ENCODE results near the gene UBE2N. TPM values are rescaled to one million over a fixed set of nuclear protein-coding genes. Genes with fewer than 3 reads are reported as not detected.
A peak's percentile ranks its signal among the peaks of the same experiment; 100 is the strongest.

UBE2N gene
- total RNA-seq, 1 donor from 2014 or later, result 22.9 TPM

DNA sequence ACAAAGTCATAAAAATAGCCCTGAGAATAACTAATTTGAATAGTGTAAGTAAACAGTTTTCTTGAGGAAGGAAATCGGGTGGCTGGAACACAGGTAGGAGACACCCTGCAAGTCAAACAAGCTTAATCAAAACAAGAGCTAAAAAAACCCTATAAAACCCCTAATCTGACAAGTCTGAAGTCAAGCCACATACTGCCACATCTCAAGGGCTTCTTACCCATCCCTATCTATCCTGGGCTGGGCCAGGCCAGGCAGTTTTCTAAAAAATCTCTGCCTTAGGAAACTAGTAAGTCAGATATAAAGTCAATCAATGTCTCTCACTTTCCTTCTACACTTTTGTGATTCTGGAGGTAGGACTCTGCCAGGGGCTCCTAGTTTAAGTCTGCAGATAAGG lies 15.3 kb downstream of the UBE2N start:
- no peaks in the 10 kb centered on the region for H3K27me3 ChIP-seq (ENCODE audit: control insufficient read depth, insufficient read depth, low read length)
- DNase-seq (ENCODE audit: low read depth) (no peak), FAIRE-seq (no peak)
- no peaks in the 10 kb centered on the region for H3K36me3 ChIP-seq (ENCODE audit: control insufficient read depth, insufficient read depth, low read length)
- no peak overlapping the region for H3K4me3 ChIP-seq (ENCODE audit: low read depth, low read length)
- TF ChIP-seq, protein P1, sequence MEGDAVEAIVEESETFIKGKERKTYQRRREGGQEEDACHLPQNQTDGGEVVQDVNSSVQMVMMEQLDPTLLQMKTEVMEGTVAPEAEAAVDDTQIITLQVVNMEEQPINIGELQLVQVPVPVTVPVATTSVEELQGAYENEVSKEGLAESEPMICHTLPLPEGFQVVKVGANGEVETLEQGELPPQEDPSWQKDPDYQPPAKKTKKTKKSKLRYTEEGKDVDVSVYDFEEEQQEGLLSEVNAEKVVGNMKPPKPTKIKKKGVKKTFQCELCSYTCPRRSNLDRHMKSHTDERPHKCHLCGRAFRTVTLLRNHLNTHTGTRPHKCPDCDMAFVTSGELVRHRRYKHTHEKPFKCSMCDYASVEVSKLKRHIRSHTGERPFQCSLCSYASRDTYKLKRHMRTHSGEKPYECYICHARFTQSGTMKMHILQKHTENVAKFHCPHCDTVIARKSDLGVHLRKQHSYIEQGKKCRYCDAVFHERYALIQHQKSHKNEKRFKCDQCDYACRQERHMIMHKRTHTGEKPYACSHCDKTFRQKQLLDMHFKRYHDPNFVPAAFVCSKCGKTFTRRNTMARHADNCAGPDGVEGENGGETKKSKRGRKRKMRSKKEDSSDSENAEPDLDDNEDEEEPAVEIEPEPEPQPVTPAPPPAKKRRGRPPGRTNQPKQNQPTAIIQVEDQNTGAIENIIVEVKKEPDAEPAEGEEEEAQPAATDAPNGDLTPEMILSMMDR (IDR thresholded peaks at IDR 0.05; ENCODE audit: insufficient read depth, low read length, severe bottlenecking), result no peak

DNA sequence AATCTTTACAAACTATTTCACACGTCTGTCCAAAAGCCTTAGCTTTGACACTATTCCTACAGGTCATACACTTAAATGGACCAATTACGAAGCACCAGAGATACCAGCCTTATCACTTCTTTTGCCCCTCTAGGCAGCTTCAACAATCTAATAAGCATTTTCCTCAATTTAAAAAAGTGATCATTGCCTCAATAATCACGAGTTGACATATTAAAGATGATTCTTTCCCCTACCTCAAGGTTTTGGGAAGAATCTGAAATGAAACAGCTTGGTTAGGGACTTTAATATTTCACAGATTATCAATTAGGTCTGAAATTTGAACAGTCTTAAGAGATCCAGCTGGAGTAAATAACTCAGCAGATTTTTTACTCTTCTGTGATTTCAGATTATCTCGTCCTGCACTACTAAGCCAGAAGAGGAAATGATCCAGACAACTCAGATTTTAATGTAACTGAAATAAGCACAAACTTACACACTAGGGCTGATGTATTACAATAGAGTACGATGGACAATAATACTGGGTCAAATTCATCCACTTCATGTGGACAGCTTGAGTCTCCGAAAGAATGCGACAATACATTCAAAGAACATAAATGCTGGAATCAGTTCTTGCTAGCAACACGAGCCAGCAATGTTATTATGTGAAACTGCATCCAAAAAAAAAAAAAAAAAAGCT lies 15.9 kb downstream of the UBE2N start:
- TF ChIP-seq, protein P1 (IDR thresholded peaks at IDR 0.05; ENCODE audit: insufficient read depth, low read length, severe bottlenecking), result no peak
- no peak for FAIRE-seq
- Histone ChIP-seq H3K4me3 (ENCODE audit: low read depth, low read length) (no peak overlapping the region), H3K27me3 (ENCODE audit: control insufficient read depth, insufficient read depth, low read length) (no peaks in the 10 kb centered on the region), H3K36me3 (ENCODE audit: control insufficient read depth, insufficient read depth, low read length) (no peaks in the 10 kb centered on the region)
- DNase-seq (ENCODE audit: low read depth), result no peak

DNA sequence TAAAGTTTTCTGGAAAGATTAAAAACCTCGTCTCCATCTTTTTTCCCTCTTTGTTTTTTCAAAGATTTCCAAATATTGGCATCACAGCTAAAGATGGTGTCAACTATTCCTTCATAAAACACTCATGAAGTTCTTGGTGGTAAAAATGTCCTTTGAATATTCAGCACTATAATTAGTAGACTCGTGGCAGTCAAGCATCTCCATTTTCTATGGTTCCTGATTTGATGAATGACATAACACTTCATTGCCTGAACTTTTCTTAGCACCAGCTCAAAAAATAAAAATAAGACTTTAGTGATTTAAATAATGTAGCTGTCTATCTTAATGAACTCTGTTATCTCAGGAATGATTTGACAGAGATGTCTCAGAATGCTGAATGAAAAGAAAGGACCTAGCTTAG lies 19.7 kb downstream of the UBE2N start:
- Histone ChIP-seq H3K27me3 (ENCODE audit: control insufficient read depth, insufficient read depth, low read length) (no peaks in the 10 kb centered on the region), H3K36me3 (ENCODE audit: control insufficient read depth, insufficient read depth, low read length) (no peaks in the 10 kb centered on the region), H3K4me3 (ENCODE audit: low read depth, low read length) (no peak overlapping the region)
- FAIRE-seq (no peak), DNase-seq (ENCODE audit: low read depth) (no peak)
- TF ChIP-seq, protein P1 (IDR thresholded peaks at IDR 0.05; ENCODE audit: insufficient read depth, low read length, severe bottlenecking), result no peak

DNA sequence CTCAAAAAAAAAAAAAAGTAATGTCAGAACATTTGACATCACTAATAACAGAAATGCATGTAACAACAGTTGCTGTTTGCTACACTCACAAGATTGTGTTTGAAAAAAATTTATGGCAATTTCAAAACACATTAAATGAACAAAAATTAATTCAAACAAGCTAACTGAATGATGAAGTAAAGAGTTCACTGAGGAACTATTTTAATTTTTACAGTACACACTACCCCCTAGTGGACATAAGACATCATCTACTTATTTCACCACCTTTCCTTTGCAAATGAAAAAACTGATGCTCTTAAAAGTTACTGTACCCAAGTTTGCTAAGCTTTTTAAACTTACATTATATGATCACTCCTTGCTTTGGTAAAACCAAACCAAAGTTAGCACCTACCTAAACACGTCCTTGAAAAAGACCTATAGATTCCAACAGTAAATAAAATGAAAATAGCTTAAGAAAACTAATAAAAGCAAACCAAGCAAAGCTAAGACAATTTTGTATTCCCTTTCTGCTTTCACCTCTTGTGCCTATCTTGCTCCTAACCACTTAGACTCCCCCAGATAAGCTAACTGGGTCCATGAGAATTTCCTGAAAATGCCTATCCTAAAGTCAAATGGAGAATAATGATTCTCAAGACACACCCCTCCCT lies 22.2 kb downstream of the UBE2N start:
- DNase-seq (ENCODE audit: low read depth) (peak; percentile 67), FAIRE-seq (no peak)
- H3K4me3 ChIP-seq (ENCODE audit: low read depth, low read length), result no peak overlapping the region
- no peaks in the 10 kb centered on the region for H3K36me3 ChIP-seq (ENCODE audit: control insufficient read depth, insufficient read depth, low read length)
- TF ChIP-seq, protein P1 (IDR thresholded peaks at IDR 0.05; ENCODE audit: insufficient read depth, low read length, severe bottlenecking), result peak; percentile 48
- no peaks in the 10 kb centered on the region for H3K27me3 ChIP-seq (ENCODE audit: control insufficient read depth, insufficient read depth, low read length)

DNA sequence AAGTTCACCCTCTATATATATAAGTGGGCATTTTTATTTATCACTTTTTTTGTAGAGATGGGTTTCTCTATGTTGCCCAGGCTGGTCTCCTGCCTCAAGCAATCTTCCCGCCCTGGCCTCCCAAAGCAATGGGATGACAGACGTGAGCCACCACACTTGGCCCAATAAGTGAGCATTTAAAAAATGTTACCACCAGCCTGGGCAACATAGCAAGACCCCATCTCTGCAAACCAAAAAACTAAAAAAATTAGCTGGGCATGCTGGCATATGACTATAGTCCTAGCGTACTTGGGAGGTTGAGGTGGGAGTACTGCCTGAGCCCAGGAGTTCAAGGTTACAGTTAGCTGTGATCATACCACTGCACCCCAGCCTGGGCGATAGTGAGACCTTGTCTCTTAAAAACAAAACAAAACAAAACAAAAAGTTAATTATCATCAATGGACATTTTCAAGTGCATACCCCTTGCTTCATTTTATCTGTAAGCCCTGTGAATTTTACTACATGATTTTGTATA lies 23.7 kb downstream of the UBE2N start:
- Histone ChIP-seq H3K27me3 (ENCODE audit: control insufficient read depth, insufficient read depth, low read length) (no peaks in the 10 kb centered on the region), H3K36me3 (ENCODE audit: control insufficient read depth, insufficient read depth, low read length) (no peaks in the 10 kb centered on the region), H3K4me3 (ENCODE audit: low read depth, low read length) (no peak overlapping the region)
- TF ChIP-seq, protein P1 (IDR thresholded peaks at IDR 0.05; ENCODE audit: insufficient read depth, low read length, severe bottlenecking), result no peak
- FAIRE-seq (no peak), DNase-seq (ENCODE audit: low read depth) (no peak)

Data from bronchial epithelial cell (primary cell).